HEK293 (cell line): ENCODE measurements around the gene GNG7.

Source experiments
- GLI2 ChIP-seq: fragments of 450-650 bp; formaldehyde crosslinking; IDR thresholded peaks from 2 replicates; pipeline ENCODE4; 2017; ENCODE audit warnings: missing biosample characterization, missing genetic modification characterization, low read depth, borderline replicate concordance
- KLF1 ChIP-seq: fragments of 450-650 bp; formaldehyde crosslinking; IDR thresholded peaks from 2 replicates; pipeline ENCODE4 v1.5.1; 2016; ENCODE audit warnings: missing biosample characterization, missing genetic modification characterization
- KLF8 ChIP-seq: fragments of 450-650 bp; formaldehyde crosslinking; IDR thresholded peaks from 2 replicates; pipeline ENCODE4 v1.5.1; 2016; ENCODE audit warnings: missing biosample characterization, missing genetic modification characterization
- SP3 ChIP-seq: fragments of 450-650 bp; formaldehyde crosslinking; IDR thresholded peaks from 2 replicates; pipeline ENCODE4 v1.5.1; 2016; ENCODE audit warnings: missing biosample characterization, missing genetic modification characterization
- SP7 ChIP-seq: fragments of 450-650 bp; formaldehyde crosslinking; IDR thresholded peaks from 2 replicates; pipeline ENCODE4 v1.5.1; 2016; ENCODE audit warnings: missing biosample characterization, missing genetic modification characterization
- TCF7L2 ChIP-seq: IDR thresholded peaks from 2 replicates; pipeline ENCODE4 v1.6.1; 2011; ENCODE audit warnings: low read depth, mild to moderate bottlenecking, inconsistent platforms, low read length, moderate library complexity, borderline replicate concordance
- YY2 ChIP-seq: fragments of 450-650 bp; formaldehyde crosslinking; IDR thresholded peaks from 2 replicates; pipeline ENCODE4 v1.5.1; 2016; ENCODE audit warnings: missing biosample characterization, missing genetic modification characterization
- ZBTB17 ChIP-seq: fragments of 450-650 bp; formaldehyde crosslinking; IDR thresholded peaks from 2 replicates; pipeline ENCODE4 v1.5.1; 2016; ENCODE audit warnings: missing biosample characterization, missing genetic modification characterization
- ZBTB21 ChIP-seq: fragments of 450-650 bp; formaldehyde crosslinking; IDR thresholded peaks from 2 replicates; pipeline ENCODE4 v1.5.1; 2017; ENCODE audit warnings: missing biosample characterization, missing genetic modification characterization
- ZBTB48 ChIP-seq: fragments of 450-650 bp; formaldehyde crosslinking; IDR thresholded peaks from 2 replicates; pipeline ENCODE4 v1.5.1; 2016; ENCODE audit warnings: missing biosample characterization, missing genetic modification characterization
- ZEB2 ChIP-seq: fragments of 450-650 bp; formaldehyde crosslinking; IDR thresholded peaks from 2 replicates; pipeline ENCODE4 v1.5.1; 2016; ENCODE audit warnings: missing biosample characterization, missing genetic modification characterization
- ZFP41 ChIP-seq: fragments of 450-650 bp; formaldehyde crosslinking; IDR thresholded peaks from 2 replicates; pipeline ENCODE4 v1.5.1; 2016; ENCODE audit warnings: missing biosample characterization, missing genetic modification characterization, borderline replicate concordance
- ZNF114 ChIP-seq: fragments of 450-650 bp; formaldehyde crosslinking; IDR thresholded peaks from 2 replicates; pipeline ENCODE4 v1.5.0; 2017; ENCODE audit warnings: missing biosample characterization, missing genetic modification characterization
- ZNF169 ChIP-seq: fragments of 450-650 bp; formaldehyde crosslinking; IDR thresholded peaks from 2 replicates; pipeline ENCODE4 v1.5.1; 2016; ENCODE audit warnings: missing biosample characterization, missing genetic modification characterization
- ZNF23 ChIP-seq: fragments of 450-650 bp; formaldehyde crosslinking; IDR thresholded peaks from 2 replicates; pipeline ENCODE4 v1.5.1; 2016; ENCODE audit warnings: missing biosample characterization, missing genetic modification characterization, borderline replicate concordance
- ZNF302 ChIP-seq: fragments of 450-650 bp; formaldehyde crosslinking; IDR thresholded peaks from 2 replicates; pipeline ENCODE4 v1.5.1; 2016; ENCODE audit warnings: missing biosample characterization, missing genetic modification characterization, low read depth
- ZNF404 ChIP-seq: fragments of 450-650 bp; formaldehyde crosslinking; IDR thresholded peaks from 2 replicates; pipeline ENCODE4 v1.5.1; 2017; ENCODE audit warnings: missing biosample characterization, missing genetic modification characterization
- ZNF433 ChIP-seq: fragments of 450-650 bp; formaldehyde crosslinking; IDR thresholded peaks from 2 replicates; pipeline ENCODE4 v1.5.1; 2016; ENCODE audit warnings: missing biosample characterization, missing genetic modification characterization, low read depth
- ZNF549 ChIP-seq: fragments of 450-650 bp; IDR thresholded peaks from 2 replicates; pipeline ENCODE4 v1.5.1; 2018; ENCODE audit warnings: missing biosample characterization, missing genetic modification characterization, mild to moderate bottlenecking, inconsistent platforms, moderate library complexity
- ZNF561 ChIP-seq: fragments of 450-650 bp; IDR thresholded peaks from 2 replicates; pipeline ENCODE4 v1.5.1; 2018; ENCODE audit warnings: missing biosample characterization, missing genetic modification characterization, borderline replicate concordance
- ZNF600 ChIP-seq: fragments of 450-650 bp; formaldehyde crosslinking; IDR thresholded peaks from 2 replicates; pipeline ENCODE4 v1.5.1; 2016; ENCODE audit warnings: missing biosample characterization, missing genetic modification characterization
- ZNF660 ChIP-seq: fragments of 450-650 bp; IDR thresholded peaks from 2 replicates; pipeline ENCODE4 v1.5.1; 2018; ENCODE audit warnings: missing biosample characterization, mild to moderate bottlenecking, missing genetic modification characterization
- ZNF664 ChIP-seq: fragments of 450-650 bp; formaldehyde crosslinking; IDR thresholded peaks from 2 replicates; pipeline ENCODE4 v1.5.1; 2016; ENCODE audit warnings: missing biosample characterization, missing genetic modification characterization
- ZNF670 ChIP-seq: fragments of 450-650 bp; formaldehyde crosslinking; IDR thresholded peaks from 2 replicates; pipeline ENCODE4 v1.5.1; 2016; ENCODE audit warnings: missing biosample characterization, missing genetic modification characterization, low read depth
- ZNF747 ChIP-seq: fragments of 450-650 bp; formaldehyde crosslinking; IDR thresholded peaks from 2 replicates; pipeline ENCODE4 v1.5.1; 2016; ENCODE audit warnings: missing biosample characterization, missing genetic modification characterization
- ZNF768 ChIP-seq: fragments of 450-650 bp; formaldehyde crosslinking; IDR thresholded peaks from 2 replicates; pipeline ENCODE4 v1.5.1; 2018; ENCODE audit warnings: missing biosample characterization, mild to moderate bottlenecking, missing genetic modification characterization
- ZNF776 ChIP-seq: fragments of 450-650 bp; formaldehyde crosslinking; IDR thresholded peaks from 2 replicates; pipeline ENCODE4 v1.5.0; 2017; ENCODE audit warnings: missing biosample characterization, missing genetic modification characterization, borderline replicate concordance
- ZSCAN16 ChIP-seq: fragments of 450-650 bp; formaldehyde crosslinking; IDR thresholded peaks from 2 replicates; pipeline ENCODE4 v1.5.1; 2016; ENCODE audit warnings: missing biosample characterization, missing genetic modification characterization
- ZSCAN30 ChIP-seq: fragments of 450-650 bp; IDR thresholded peaks from 2 replicates; pipeline ENCODE4 v1.5.1; 2018; ENCODE audit warnings: missing biosample characterization, mild to moderate bottlenecking, missing genetic modification characterization, moderate library complexity
- TF ChIP-seq, protein P1 (sequence below): fragments of 450-650 bp; formaldehyde crosslinking; IDR thresholded peaks from 2 replicates; pipeline ENCODE4 v1.5.1; 2017; ENCODE audit warnings: missing biosample characterization, missing genetic modification characterization
- TF ChIP-seq, protein P2 (sequence below): fragments of 450-650 bp; formaldehyde crosslinking; IDR thresholded peaks from 2 replicates; pipeline ENCODE4 v1.5.1; 2016; ENCODE audit warnings: missing biosample characterization, missing genetic modification characterization, low read depth
- TF ChIP-seq, protein P3 (sequence below): fragments of 450-650 bp; formaldehyde crosslinking; IDR thresholded peaks from 2 replicates; pipeline ENCODE4 v1.5.1; 2016; ENCODE audit warnings: missing biosample characterization, missing genetic modification characterization
- TF ChIP-seq, protein P4 (sequence below): fragments of 450-650 bp; formaldehyde crosslinking; IDR thresholded peaks from 2 replicates; pipeline ENCODE4 v1.5.1; 2016; ENCODE audit warnings: missing biosample characterization, missing genetic modification characterization
- TF ChIP-seq, protein P5 (sequence below): fragments of 450-650 bp; formaldehyde crosslinking; IDR thresholded peaks from 2 replicates; pipeline ENCODE4 v1.5.1; 2016; ENCODE audit warnings: missing biosample characterization, missing genetic modification characterization

GNG7 gene

DNA sequence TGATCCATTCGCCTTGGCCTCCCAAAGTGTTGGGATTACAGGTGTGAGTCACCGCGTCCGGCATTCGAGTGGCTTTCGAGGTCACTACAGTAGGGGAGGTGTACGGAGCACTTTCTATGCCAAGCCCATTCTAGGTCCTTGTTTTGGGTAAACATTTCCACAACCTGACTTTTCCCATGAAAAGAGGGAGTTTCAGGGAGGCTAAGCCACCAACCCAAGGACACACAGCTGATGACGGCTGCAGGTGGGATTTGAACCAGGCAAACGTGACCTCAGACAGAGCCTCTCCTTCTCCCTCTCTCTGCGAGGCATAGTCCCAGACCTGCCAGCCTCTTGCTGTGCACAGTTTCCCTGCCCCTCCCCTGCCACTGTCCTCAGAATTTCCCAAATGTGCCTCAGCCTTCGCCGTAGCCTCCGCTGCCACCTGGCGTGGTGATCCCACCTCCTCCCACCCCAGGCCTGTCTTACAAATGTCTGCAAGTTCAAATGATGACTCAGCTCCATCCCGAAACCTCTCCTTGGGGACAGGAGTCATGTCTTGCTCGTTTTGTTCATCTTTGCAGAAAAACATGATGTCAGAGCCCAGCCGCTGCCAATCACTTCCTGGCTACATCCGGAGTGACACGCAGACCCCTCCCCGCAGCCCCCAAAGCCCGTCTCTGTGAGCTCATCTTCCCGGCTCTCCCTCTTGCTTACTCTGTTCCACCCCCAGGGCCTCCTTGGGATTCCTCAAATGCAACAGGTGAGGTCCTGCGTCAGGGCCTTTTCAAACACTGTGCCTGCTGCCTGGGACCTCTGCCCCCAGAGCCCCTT is 233.2 kb downstream of the GNG7 start (continued):
- TF ChIP-seq ZSCAN30 (tag by site-specific recombination): no peak
- TF ChIP-seq ZNF664 (tag by site-specific recombination): no peak
- no peak for TF ChIP-seq KLF1
- 0 out of 2 replicates have a peak, but pooled peaks have one; percentile 39 for TF ChIP-seq SP7 (tag by site-specific recombination)
- no peak for TF ChIP-seq ZNF169 (tag by site-specific recombination)
- TF ChIP-seq ZNF433 (tag by site-specific recombination): no peak
- no peak for TF ChIP-seq ZNF747 (tag by site-specific recombination)
- no peak for TF ChIP-seq ZNF660 (tag by site-specific recombination)
- TF ChIP-seq ZBTB17 (tag by site-specific recombination): no peak
- TF ChIP-seq, protein P1, sequence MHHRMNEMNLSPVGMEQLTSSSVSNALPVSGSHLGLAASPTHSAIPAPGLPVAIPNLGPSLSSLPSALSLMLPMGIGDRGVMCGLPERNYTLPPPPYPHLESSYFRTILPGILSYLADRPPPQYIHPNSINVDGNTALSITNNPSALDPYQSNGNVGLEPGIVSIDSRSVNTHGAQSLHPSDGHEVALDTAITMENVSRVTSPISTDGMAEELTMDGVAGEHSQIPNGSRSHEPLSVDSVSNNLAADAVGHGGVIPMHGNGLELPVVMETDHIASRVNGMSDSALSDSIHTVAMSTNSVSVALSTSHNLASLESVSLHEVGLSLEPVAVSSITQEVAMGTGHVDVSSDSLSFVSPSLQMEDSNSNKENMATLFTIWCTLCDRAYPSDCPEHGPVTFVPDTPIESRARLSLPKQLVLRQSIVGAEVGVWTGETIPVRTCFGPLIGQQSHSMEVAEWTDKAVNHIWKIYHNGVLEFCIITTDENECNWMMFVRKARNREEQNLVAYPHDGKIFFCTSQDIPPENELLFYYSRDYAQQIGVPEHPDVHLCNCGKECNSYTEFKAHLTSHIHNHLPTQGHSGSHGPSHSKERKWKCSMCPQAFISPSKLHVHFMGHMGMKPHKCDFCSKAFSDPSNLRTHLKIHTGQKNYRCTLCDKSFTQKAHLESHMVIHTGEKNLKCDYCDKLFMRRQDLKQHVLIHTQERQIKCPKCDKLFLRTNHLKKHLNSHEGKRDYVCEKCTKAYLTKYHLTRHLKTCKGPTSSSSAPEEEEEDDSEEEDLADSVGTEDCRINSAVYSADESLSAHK (tag by site-specific recombination): no peak
- no peak for TF ChIP-seq ZFP41
- no peak for TF ChIP-seq ZNF404 (tag by site-specific recombination)
- TF ChIP-seq, protein P2, sequence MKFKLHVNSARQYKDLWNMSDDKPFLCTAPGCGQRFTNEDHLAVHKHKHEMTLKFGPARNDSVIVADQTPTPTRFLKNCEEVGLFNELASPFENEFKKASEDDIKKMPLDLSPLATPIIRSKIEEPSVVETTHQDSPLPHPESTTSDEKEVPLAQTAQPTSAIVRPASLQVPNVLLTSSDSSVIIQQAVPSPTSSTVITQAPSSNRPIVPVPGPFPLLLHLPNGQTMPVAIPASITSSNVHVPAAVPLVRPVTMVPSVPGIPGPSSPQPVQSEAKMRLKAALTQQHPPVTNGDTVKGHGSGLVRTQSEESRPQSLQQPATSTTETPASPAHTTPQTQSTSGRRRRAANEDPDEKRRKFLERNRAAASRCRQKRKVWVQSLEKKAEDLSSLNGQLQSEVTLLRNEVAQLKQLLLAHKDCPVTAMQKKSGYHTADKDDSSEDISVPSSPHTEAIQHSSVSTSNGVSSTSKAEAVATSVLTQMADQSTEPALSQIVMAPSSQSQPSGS (tag by site-specific recombination): no peak
- no peak for TF ChIP-seq GLI2 (tag by site-specific recombination)
- TF ChIP-seq ZNF600 (tag by site-specific recombination): peak; percentile 58; the same call in 1 of the 2 replicates
- no peak for TF ChIP-seq ZNF549 (tag by site-specific recombination)
- TF ChIP-seq, protein P3, sequence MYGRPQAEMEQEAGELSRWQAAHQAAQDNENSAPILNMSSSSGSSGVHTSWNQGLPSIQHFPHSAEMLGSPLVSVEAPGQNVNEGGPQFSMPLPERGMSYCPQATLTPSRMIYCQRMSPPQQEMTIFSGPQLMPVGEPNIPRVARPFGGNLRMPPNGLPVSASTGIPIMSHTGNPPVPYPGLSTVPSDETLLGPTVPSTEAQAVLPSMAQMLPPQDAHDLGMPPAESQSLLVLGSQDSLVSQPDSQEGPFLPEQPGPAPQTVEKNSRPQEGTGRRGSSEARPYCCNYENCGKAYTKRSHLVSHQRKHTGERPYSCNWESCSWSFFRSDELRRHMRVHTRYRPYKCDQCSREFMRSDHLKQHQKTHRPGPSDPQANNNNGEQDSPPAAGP (tag by site-specific recombination): peak; percentile 44; the same call in 1 of the 2 replicates
- TF ChIP-seq, protein P4, sequence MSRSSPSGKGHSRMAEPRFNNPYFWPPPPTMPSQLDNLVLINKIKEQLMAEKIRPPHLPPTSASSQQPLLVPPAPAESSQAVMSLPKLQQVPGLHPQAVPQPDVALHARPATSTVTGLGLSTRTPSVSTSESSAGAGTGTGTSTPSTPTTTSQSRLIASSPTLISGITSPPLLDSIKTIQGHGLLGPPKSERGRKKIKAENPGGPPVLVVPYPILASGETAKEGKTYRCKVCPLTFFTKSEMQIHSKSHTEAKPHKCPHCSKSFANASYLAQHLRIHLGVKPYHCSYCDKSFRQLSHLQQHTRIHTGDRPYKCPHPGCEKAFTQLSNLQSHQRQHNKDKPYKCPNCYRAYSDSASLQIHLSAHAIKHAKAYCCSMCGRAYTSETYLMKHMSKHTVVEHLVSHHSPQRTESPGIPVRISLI: no peak
- no peak for TF ChIP-seq ZNF114 (tag by site-specific recombination)
- TF ChIP-seq SP3: no peak
- TF ChIP-seq YY2 (tag by site-specific recombination): no peak
- TF ChIP-seq ZNF23 (tag by site-specific recombination): no peak
- no peak for TF ChIP-seq ZNF302 (tag by site-specific recombination)
- no peak for TF ChIP-seq ZBTB48 (tag by site-specific recombination)
- no peak for TF ChIP-seq ZNF561
- no peak for TF ChIP-seq ZNF776 (tag by site-specific recombination)
- peak; percentile 31; the same call in 1 of the 2 replicates for TF ChIP-seq ZBTB21
- no peak for TF ChIP-seq ZSCAN16 (tag by site-specific recombination)
- peak; percentile 45 for TF ChIP-seq ZEB2 (tag by site-specific recombination)
- TF ChIP-seq, protein P5, sequence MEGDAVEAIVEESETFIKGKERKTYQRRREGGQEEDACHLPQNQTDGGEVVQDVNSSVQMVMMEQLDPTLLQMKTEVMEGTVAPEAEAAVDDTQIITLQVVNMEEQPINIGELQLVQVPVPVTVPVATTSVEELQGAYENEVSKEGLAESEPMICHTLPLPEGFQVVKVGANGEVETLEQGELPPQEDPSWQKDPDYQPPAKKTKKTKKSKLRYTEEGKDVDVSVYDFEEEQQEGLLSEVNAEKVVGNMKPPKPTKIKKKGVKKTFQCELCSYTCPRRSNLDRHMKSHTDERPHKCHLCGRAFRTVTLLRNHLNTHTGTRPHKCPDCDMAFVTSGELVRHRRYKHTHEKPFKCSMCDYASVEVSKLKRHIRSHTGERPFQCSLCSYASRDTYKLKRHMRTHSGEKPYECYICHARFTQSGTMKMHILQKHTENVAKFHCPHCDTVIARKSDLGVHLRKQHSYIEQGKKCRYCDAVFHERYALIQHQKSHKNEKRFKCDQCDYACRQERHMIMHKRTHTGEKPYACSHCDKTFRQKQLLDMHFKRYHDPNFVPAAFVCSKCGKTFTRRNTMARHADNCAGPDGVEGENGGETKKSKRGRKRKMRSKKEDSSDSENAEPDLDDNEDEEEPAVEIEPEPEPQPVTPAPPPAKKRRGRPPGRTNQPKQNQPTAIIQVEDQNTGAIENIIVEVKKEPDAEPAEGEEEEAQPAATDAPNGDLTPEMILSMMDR: no peak
- no peak for TF ChIP-seq ZNF670 (tag by site-specific recombination)
- TF ChIP-seq ZNF768 (tag by site-specific recombination): peak; percentile 30; the same call in 1 of the 2 replicates
- no peak for TF ChIP-seq TCF7L2
- TF ChIP-seq KLF8 (tag by site-specific recombination): no peak
